ENCODE measurements around the gene CREB5.
"Not testable (repeated sequence)": the region's sequence is repeated elsewhere in the genome, so short reads cannot be mapped to it uniquely, and the experiment has no call there.

Gene CREB5

DNA sequence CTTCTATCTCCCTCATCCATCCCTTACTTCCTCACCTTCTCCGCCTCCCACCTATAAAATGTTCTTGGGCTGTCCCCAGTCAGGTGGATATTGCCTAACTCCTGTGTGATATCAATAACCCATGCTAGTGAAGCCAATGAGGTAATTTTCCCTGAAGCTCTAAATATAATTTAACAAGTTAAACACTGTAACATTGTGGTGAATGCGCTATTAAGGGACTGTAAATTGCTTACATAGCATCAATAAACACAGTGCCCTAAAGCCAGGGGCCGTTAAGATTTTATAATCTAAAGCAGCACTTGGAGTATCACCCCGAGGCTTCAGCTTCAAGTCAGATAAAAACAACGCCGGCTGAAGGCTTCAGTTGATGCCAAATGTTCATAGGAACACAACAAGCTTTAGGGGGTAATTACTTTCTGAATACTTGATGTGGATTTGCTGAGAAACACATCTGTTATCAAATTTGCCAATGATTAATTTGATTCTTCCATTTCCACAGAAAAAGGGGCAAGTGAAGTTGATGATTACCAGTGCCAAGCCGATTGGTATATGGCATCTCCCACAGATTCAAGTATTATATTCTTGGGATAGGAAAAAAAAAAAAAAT is 138.4 kb downstream of the CREB5 start:
- no peak overlapping the region for H3K9ac ChIP-seq (ENCODE audit: low read length)
- H3K9me3 ChIP-seq (ENCODE audit: control insufficient read depth, low read length) = no peaks in the 10 kb centered on the region
- H3K4me1 ChIP-seq (ENCODE audit: control insufficient read depth, insufficient read depth, low read length) = no peaks in the 10 kb centered on the region
- no peaks in the 10 kb centered on the region for H3K36me3 ChIP-seq (ENCODE audit: control insufficient read depth, insufficient read depth, low read length)
- no peaks in the 10 kb centered on the region for H3K27me3 ChIP-seq (ENCODE audit: control insufficient read depth, insufficient read depth, low read length)
- H3K4me3 ChIP-seq (ENCODE audit: low read length) = no peak overlapping the region

DNA sequence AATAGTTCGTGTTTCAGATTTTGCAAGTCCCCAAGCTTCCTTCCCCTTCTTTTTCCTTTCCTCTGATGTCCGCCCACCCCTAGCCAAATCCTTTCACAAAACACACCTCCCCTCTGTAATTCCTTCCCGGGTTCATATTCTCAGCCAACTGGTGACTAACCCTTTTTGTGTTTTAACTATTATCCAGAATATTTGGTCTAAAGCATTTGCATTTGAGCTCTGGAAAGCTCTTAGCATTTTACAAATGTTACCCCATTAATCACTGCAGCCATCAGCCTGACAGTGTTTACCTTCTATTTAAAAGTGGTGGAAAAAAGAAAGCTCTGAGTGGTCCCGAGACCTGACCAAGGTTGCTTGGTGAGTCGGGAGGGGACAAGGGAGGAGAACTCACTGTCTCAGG is 139.0 kb downstream of the CREB5 start:
- Histone ChIP-seq H3K36me3 (ENCODE audit: control insufficient read depth, insufficient read depth, low read length) (no peaks in the 10 kb centered on the region), H3K4me3 (ENCODE audit: low read length) (no peak overlapping the region), H3K9me3 (ENCODE audit: control insufficient read depth, low read length) (no peaks in the 10 kb centered on the region), H3K27me3 (ENCODE audit: control insufficient read depth, insufficient read depth, low read length) (no peaks in the 10 kb centered on the region), H3K9ac (ENCODE audit: low read length) (no peak overlapping the region), H3K4me1 (ENCODE audit: control insufficient read depth, insufficient read depth, low read length) (no peaks in the 10 kb centered on the region)

DNA sequence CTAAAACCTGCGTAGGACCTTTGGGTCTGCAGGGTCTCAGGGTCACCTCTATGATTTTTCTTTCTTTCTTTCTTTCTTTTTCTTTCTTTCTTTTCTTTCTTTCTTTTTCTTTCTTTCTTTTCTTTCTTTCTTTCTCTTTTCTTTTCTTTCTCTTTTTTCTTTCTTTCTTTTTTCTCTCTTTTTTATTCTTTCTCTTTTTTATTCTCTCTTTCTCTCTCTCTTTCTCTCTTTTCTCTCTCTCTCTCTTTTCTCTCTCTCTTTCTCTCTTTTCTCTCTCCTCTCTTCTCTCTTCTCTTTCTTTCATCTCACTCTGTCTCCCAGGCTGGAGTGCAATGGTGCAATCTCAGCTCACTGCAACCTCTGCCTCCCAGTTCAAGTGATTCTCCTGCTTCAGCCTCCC is 139.4 kb downstream of the CREB5 start:
- H3K4me3 ChIP-seq (ENCODE audit: low read length); H3K36me3 ChIP-seq (ENCODE audit: control insufficient read depth, insufficient read depth, low read length); H3K4me1 ChIP-seq (ENCODE audit: control insufficient read depth, insufficient read depth, low read length); H3K9ac ChIP-seq (ENCODE audit: low read length); H3K27me3 ChIP-seq (ENCODE audit: control insufficient read depth, insufficient read depth, low read length); H3K9me3 ChIP-seq (ENCODE audit: control insufficient read depth, low read length): not testable (repeated sequence)

DNA sequence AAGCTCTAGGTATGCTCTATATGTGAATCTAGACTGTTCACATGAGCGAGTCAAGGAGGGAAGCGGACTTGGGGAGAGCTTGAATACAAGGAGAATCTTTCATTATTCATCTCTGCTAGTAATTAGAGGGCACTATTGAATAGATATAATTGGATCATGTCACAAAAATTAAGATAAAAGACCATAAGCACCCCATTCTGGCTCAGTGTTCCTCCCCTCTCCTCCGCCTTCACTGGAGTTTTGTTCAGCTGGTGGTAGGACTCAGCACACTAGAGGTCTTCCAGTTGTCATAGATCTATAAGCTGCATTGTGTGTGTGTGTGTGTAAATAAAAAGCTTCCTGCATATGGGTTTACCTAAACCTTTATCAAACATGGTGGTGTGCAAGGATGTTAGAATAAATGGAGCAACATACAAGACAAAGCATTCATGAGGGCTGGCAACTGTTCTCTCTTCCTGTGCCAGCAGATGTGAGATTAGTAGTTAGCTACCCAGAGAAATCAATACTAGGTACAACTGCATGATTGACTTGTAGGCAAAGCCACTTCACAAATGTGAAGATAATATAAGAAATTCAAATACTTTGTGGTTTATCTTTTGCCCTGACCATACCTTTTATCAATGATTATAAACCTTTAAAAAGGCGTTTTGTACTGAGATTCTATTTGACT is 142.6 kb downstream of the CREB5 start:
- no peaks in the 10 kb centered on the region for H3K27me3 ChIP-seq (ENCODE audit: control insufficient read depth, insufficient read depth, low read length)
- no peak overlapping the region for H3K9ac ChIP-seq (ENCODE audit: low read length)
- H3K4me1 ChIP-seq (ENCODE audit: control insufficient read depth, insufficient read depth, low read length) = no peaks in the 10 kb centered on the region
- H3K9me3 ChIP-seq (ENCODE audit: control insufficient read depth, low read length) = no peaks in the 10 kb centered on the region
- H3K4me3 ChIP-seq (ENCODE audit: low read length) = no peak overlapping the region
- H3K36me3 ChIP-seq (ENCODE audit: control insufficient read depth, insufficient read depth, low read length) = no peaks in the 10 kb centered on the region

DNA sequence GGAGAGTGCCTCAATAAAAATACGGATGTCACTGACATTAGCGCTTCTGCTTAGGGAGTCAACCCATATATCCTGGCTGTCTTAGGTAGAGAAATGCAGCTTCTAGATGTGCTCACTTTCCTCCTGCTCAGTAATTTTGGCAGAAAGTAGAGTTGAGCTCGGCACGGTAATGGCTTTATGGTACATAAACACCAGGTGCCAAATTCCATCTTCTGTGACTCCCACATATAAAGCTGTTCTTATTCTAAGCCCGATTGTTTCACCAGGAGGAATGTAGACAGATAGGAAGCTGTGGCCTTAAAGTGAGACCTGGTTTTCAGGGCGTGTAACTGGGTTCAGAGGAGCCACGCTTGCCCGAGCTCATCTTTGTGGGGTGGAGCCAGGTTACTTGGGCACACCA is 143.7 kb downstream of the CREB5 start:
- Histone ChIP-seq H3K9me3 (ENCODE audit: control insufficient read depth, low read length) (no peaks in the 10 kb centered on the region), H3K27me3 (ENCODE audit: control insufficient read depth, insufficient read depth, low read length) (no peaks in the 10 kb centered on the region), H3K4me3 (ENCODE audit: low read length) (no peak overlapping the region), H3K36me3 (ENCODE audit: control insufficient read depth, insufficient read depth, low read length) (no peaks in the 10 kb centered on the region), H3K9ac (ENCODE audit: low read length) (no peak overlapping the region), H3K4me1 (ENCODE audit: control insufficient read depth, insufficient read depth, low read length) (no peaks in the 10 kb centered on the region)

DNA sequence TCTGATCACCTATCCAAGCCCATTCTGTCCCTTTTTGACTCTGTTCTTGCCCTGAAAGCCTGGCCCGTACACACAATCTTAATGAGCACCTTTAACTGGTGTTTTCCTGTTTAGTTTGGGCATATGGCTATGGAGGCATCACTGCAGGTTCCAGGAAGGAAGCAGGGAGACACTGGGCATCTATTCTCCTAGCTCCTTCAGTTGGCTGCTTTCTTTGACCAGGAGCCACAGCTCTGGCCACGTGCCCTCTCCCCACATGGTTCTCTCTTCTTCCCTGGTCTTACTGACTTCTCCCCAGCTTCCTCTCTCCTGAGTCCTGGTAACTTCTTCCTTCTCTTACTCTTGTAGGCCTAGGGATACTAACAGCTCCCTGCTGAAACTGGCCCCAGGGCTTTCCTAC is 144.4 kb downstream of the CREB5 start:
- H3K9ac ChIP-seq (ENCODE audit: low read length) = no peak overlapping the region
- no peaks in the 10 kb centered on the region for H3K27me3 ChIP-seq (ENCODE audit: control insufficient read depth, insufficient read depth, low read length)
- H3K36me3 ChIP-seq (ENCODE audit: control insufficient read depth, insufficient read depth, low read length) = no peaks in the 10 kb centered on the region
- no peak overlapping the region for H3K4me3 ChIP-seq (ENCODE audit: low read length)
- H3K9me3 ChIP-seq (ENCODE audit: control insufficient read depth, low read length) = no peaks in the 10 kb centered on the region
- H3K4me1 ChIP-seq (ENCODE audit: control insufficient read depth, insufficient read depth, low read length) = no peaks in the 10 kb centered on the region

DNA sequence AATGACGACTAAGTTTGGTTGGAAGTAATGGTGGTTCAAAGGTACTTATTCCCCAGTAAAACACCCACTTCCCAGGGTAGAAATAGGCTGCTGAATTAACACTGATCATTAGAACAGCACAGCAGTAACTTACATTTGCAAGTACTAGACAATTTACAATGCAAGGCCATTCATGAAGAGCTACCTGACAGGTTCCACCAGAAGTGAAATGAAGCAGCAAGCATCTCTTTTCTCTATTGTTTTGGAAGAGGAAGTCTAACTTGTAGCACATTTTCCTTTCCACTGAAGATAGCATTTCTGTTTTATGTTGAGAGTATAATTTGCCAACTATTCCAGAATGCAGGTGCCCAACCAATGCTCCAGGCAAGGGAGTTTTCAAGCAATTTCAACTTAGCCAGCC is 145.9 kb downstream of the CREB5 start:
- H3K9me3 ChIP-seq (ENCODE audit: control insufficient read depth, low read length) = no peaks in the 10 kb centered on the region
- H3K4me3 ChIP-seq (ENCODE audit: low read length) = no peak overlapping the region
- no peaks in the 10 kb centered on the region for H3K4me1 ChIP-seq (ENCODE audit: control insufficient read depth, insufficient read depth, low read length)
- no peak overlapping the region for H3K9ac ChIP-seq (ENCODE audit: low read length)
- no peaks in the 10 kb centered on the region for H3K27me3 ChIP-seq (ENCODE audit: control insufficient read depth, insufficient read depth, low read length)
- H3K36me3 ChIP-seq (ENCODE audit: control insufficient read depth, insufficient read depth, low read length) = no peaks in the 10 kb centered on the region

DNA sequence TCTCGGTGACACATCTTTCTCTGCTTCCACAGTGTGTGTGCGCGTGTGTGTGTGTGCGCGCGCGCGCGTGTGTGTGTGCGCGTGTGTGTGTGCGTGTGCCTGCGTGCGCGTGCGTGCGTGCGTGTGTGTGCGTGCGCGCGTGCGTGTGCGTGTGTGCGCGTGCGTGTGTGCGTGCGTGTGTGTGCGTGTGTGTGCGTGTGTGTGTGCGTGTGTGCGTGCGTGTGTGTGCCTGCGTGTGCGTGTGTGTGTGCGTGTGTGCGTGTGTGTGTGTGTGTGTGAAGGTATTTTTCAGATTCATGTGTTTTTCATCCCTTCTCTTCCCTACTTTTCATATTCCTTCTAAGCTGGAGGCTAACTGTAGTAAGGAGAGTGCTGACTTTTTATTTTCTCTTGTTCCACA is 148.4 kb downstream of the CREB5 start:
- Histone ChIP-seq H3K9me3 (ENCODE audit: control insufficient read depth, low read length) (no peaks in the 10 kb centered on the region), H3K4me1 (ENCODE audit: control insufficient read depth, insufficient read depth, low read length) (no peaks in the 10 kb centered on the region), H3K36me3 (ENCODE audit: control insufficient read depth, insufficient read depth, low read length) (no peaks in the 10 kb centered on the region), H3K27me3 (ENCODE audit: control insufficient read depth, insufficient read depth, low read length) (peaks cover 3% of the 10 kb centered on the region), H3K4me3 (ENCODE audit: low read length) (no peak overlapping the region), H3K9ac (ENCODE audit: low read length) (no peak overlapping the region)

DNA sequence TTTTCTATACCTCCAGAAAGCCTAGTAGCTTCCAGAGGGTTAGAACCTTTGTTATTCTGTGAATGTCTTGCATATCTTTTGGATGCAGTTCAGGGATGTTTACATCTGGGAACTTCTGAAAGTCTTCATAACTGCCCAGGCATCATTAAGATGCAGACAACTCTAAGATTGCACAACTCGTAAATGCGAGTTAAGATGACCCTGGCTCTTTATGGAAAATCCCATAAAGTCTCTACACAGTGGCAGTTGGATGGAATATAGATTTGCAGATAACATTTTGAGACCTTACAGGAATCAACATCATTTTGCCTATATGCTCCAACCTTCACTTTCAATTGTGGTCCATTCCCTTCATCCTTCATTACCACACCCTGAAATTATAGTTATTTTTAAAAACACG is 151.7 kb downstream of the CREB5 start:
- Histone ChIP-seq H3K36me3 (ENCODE audit: control insufficient read depth, insufficient read depth, low read length) (no peaks in the 10 kb centered on the region), H3K4me1 (ENCODE audit: control insufficient read depth, insufficient read depth, low read length) (no peaks in the 10 kb centered on the region), H3K27me3 (ENCODE audit: control insufficient read depth, insufficient read depth, low read length) (peaks cover 9% of the 10 kb centered on the region), H3K9me3 (ENCODE audit: control insufficient read depth, low read length) (no peaks in the 10 kb centered on the region), H3K9ac (ENCODE audit: low read length) (no peak overlapping the region), H3K4me3 (ENCODE audit: low read length) (no peak overlapping the region)

DNA sequence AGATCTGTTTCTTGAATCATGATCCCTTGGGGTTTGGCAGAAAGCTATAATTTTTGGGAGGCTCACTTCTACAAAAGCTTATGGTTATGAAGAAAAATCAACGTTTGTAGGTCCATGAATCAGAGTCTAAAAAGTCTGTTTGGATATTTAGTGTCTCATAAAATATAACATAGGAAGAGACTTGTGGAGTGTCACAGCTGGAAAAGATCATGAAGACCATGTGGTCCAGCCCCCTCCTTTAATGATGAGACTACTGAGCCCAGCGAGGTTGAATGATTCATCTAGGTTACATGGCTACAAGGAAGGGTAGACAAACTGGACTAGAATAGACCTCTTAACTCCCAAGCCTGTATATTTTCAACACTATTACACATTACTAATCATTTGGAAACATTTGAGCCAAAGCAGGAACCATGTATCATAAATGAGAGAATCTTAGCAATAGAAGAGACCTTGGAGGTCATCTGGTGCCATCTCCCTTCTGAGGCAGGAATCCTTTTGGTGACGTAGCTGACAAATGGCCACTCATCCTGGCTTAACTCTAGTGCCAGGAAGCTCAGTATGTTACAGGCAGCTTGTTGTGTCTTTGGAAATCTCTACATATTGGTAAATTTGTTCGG is 152.5 kb downstream of the CREB5 start:
- Histone ChIP-seq H3K9me3 (ENCODE audit: control insufficient read depth, low read length) (no peaks in the 10 kb centered on the region), H3K27me3 (ENCODE audit: control insufficient read depth, insufficient read depth, low read length) (peaks cover 9% of the 10 kb centered on the region), H3K36me3 (ENCODE audit: control insufficient read depth, insufficient read depth, low read length) (no peaks in the 10 kb centered on the region), H3K4me3 (ENCODE audit: low read length) (no peak overlapping the region), H3K4me1 (ENCODE audit: control insufficient read depth, insufficient read depth, low read length) (no peaks in the 10 kb centered on the region), H3K9ac (ENCODE audit: low read length) (no peak overlapping the region)

DNA sequence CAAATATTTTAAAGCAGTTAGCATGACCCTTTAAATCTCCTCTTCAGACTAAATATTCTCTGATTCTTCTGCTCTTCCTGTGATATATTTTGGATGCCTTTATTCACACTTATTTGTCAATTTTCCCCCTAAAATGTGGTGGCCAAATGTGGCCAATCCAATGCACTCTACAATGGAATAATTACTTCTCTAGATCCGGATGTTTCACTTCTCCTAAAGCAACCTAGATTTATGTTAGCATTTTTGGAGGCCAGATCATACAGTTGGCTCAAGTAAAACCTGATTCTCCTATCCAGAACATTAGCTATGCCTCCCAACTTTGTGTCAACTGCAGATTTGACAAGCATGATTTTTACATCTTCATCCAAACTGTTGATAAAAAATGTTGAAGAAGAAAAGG is 153.7 kb downstream of the CREB5 start:
- Histone ChIP-seq H3K36me3 (ENCODE audit: control insufficient read depth, insufficient read depth, low read length) (no peaks in the 10 kb centered on the region), H3K9me3 (ENCODE audit: control insufficient read depth, low read length) (no peaks in the 10 kb centered on the region), H3K4me3 (ENCODE audit: low read length) (no peak overlapping the region), H3K27me3 (ENCODE audit: control insufficient read depth, insufficient read depth, low read length) (peaks cover 18% of the 10 kb centered on the region), H3K4me1 (ENCODE audit: control insufficient read depth, insufficient read depth, low read length) (no peaks in the 10 kb centered on the region), H3K9ac (ENCODE audit: low read length) (no peak overlapping the region)

DNA sequence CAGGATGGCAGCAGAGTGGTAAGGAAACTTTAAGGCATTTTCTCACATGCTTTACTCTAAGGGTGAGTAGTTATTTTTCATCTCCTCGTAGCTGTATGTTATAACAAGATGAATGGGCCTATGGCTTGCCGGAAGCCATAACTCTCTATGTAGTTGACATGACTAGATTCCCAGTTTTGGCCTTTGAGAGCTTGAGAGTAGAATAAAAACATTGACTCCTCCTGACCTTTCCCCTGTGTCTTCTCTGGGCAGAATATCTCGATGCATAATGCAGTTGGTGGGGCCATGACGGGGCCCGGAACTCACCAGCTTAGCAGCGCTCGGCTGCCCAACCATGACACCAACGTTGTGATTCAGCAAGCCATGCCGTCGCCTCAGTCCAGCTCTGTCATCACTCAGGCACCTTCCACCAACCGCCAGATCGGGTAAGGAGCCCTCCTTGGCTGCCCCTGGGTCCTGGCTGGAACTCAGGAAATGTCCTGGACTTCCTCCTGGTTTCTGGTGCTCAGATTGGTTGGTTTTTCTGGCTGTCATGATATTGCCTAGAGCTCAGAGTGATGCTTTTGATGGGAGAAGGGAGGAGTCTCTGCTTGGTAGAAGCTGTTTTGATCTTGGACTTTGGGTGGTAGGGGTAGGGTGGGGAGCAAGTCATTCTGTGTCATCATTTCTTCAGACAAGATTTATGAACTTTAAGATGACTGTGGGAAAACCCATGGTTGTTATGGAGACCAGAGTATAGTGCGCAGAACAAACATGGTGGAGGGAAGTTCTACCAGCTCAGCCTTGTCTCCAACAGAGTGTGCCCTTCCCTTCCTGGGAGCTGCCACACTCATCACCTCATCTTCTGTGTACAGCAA is 158.0 kb downstream of the CREB5 start:
- no peak overlapping the region for H3K4me3 ChIP-seq (ENCODE audit: low read length)
- H3K4me1 ChIP-seq (ENCODE audit: control insufficient read depth, insufficient read depth, low read length) = peaks cover 12% of the 10 kb centered on the region
- no peaks in the 10 kb centered on the region for H3K9me3 ChIP-seq (ENCODE audit: control insufficient read depth, low read length)
- H3K9ac ChIP-seq (ENCODE audit: low read length) = no peak overlapping the region
- H3K27me3 ChIP-seq (ENCODE audit: control insufficient read depth, insufficient read depth, low read length) = peaks cover 39% of the 10 kb centered on the region
- H3K36me3 ChIP-seq (ENCODE audit: control insufficient read depth, insufficient read depth, low read length) = no peaks in the 10 kb centered on the region

Data from mucosa of stomach (tissue), 1 donor.